Stimulated activated CD8-positive, alpha-beta memory T cell treated with anti-CD3 and anti-CD28 coated beads, Interleukin-12 subunit alpha, Interleukin-12 subunit beta, amount 100 ng/mL, for 4 hours (primary cell): ENCODE measurements around the gene IFT172.
A peak's percentile ranks its signal among the peaks of the same experiment; 100 is the strongest.
"Not testable (repeated sequence)": the region's sequence is repeated elsewhere in the genome, so short reads cannot be mapped to it uniquely, and the experiment has no call there.

Experiments used
- DNase-seq: peaks from one replicate; pipeline ENCODE4 v3.0.0-alpha.2; 2020; ENCODE audit warnings: low read depth

IFT172 gene

GRCh38 chr2:27493948-27494283 lies 4.4 kb upstream of the IFT172 start:
- DNase-seq: no peak

GRCh38 chr2:27492557-27492956 lies 3.0 kb upstream of the IFT172 start:
- no peak for DNase-seq

DNA sequence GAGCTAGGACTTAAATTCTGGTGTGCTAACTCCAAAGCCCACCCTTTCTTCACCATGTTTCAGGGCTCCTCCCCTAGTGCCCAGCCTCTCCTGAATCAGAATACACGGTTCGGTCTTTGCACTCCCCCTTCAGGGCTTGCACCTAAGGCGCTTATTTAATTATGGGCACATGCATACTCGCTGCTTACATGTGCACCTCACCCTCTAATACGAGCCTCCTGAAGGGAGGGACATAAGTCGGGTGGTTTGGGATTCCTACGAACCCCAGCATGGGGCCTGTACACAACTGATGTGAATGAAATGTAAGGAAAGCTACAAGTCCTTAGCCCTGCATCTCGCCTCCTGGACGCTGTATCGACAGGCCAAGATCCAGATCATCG lies 435 bp downstream of the IFT172 start:
- no peak for DNase-seq

GRCh38 chr2:27485496-27485895 lies 4.0 kb downstream of the IFT172 start:
- no peak for DNase-seq

DNA sequence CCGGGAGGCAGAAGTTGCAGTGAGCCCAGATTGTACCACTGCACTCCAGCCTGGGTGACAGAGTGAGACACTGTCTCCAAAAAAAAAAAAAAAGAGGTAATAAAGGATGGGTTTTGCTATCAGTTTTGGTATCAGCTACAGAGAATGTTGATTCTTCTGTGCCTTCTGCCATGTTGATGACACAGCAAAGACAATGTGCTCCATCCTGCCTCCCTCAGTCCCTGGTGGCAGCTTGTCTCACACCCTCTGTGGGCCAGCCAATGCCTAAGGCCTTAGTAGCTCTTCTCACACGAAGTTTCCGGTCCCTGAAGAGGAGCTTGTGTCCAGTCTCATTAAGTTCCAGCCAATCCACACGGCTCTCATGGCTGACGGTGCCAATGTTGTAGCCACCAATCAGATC lies 17.6 kb downstream of the IFT172 start:
- DNase-seq: no peak

GRCh38 chr2:27464443-27464842 lies 25.1 kb downstream of the IFT172 start:
- no peak for DNase-seq

GRCh38 chr2:27461118-27461517 lies 28.4 kb downstream of the IFT172 start:
- DNase-seq: no peak

DNA sequence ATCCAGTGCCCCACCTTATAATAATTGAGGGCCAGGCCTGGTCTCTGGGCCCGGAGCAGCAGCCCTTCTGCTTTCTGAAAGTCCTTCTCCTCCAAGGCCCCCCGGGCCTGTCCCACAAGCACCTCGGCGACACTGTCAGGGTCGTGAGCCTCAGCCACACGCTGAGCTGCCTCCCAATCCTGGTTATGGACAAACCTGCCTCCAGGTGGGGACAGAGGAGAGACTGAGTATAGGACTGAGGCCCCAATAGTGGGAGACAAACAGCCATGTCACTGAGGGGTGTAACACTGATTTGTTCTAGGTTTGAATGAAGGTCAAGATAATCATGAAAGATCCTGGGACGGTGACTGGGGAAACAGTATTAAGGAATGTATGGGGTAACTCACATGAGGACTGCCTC lies 35.6 kb downstream of the IFT172 start:
- no peak for DNase-seq

DNA sequence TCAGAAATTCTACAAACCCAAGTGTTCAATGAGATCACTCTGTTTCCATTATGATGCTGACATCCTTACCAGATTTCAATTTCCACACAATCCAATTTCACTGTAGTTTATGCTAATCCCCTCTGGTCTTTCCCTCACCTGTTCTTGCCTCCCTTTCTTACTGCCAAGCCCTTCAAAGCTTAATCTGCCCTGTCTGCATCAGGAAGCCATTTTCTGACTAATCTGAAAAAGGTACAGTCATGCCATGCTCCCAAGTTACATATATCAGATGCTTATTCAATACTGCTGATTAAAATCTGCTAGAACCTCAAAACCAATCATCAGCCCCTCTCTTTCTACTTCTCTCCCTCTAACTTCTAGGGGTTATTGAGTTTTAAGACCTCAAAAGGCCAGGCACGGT lies 38.4 kb downstream of the IFT172 start:
- no peak for DNase-seq

DNA sequence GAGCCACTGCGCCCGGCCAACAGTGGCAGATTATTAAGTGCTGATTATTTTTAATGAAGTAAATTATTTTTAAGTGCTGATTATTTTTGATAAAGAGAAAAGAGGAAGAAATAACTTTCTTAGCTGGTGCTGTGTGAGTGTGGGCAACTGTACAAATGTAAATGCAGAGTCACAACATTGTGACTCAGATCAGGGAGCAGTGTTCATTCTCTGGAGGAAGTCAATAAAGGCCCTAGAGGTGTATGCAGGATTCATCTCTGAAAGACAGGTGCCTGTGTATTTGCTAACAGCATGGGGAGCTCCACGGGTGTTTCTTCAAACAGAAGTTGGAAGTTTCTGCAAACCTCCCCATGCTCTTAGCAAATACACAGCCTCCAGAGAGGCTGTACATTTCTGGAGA lies 41.2 kb downstream of the IFT172 start:
- DNase-seq: no peak

DNA sequence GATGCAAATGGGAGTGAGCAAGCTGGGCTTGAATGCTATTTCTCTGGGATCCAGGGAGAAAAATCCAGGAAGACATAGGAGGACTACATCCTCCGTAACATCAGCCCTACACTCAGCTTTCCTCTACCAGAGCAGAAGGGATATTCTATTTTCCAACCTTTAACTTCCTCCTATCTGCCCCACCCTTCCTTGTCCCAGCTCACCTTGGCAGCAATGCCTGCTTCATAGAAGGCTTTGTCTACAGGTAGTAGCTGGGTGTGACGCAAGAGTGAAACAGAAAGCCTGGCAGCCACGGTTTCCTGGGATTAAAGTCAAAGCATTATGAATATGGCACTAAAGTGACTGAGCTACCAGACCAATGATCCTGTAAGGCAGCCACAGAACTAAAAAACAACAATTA lies 43.5 kb downstream of the IFT172 start:
- DNase-seq: no peak

DNA sequence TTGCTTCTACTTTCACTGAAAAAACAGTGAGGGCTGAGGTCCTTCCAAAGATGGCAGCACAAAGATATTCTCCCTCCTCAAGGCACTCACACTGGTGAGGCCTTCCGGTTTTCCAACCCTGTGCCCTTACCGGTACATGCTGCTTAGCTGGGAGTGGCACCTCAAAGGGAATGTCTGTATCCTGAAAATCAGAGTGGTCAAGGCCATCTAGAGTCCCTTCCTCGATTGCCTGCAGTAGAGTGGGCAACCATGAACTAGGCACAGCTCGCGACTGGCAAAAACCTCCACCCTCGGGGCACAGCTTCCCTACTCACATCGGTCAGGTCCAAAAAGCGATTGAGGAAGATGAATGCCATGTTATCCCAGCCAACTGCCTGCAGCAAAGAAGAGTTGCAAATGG lies 43.9 kb downstream of the IFT172 start:
- DNase-seq: no peak

- DNase-seq: no peak
Measured at GRCh38 chr2:27445155-27445554, 44.4 kb downstream of the IFT172 start.

GRCh38 chr2:27442920-27443282 lies 46.6 kb downstream of the IFT172 start:
- DNase-seq: no peak

- DNase-seq: peak; percentile 17
Measured at GRCh38 chr2:27441958-27442919, 47.3 kb downstream of the IFT172 start, which contains the start of gene KRTCAP3. KRTCAP3 (plus strand) TSS chr2:27442381; CDS start chr2:27442413, 32 bp downstream.

DNA sequence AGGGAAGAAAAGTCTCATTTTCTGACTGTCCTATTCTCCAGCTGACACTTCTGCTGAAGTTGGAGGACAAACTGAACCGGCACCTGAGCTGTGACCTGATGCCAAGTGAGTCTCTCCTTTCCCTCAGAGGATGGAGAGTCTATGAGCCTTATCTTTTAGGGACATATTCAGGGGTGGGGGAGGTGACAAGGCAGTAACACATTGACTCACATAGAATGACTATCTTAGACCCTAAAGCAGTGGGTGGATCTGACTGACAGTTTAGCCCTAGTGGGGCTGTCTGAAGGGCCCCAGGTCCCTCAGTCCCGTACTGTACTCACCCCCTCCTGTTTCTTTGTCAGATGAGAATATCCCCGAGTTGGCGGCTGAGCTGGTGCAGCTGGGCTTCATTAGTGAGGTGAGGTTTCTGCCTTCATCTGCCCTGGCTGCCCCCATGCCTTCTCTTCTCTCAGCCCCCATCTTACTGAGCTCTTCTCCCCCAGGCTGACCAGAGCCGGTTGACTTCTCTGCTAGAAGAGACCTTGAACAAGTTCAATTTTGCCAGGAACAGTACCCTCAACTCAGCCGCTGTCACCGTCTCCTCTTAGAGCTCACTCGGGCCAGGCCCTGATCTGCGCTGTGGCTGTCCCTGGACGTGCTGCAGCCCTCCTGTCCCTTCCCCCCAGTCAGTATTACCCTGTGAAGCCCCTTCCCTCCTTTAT lies 48.2 kb downstream of the IFT172 start:
- no peak for DNase-seq

DNA sequence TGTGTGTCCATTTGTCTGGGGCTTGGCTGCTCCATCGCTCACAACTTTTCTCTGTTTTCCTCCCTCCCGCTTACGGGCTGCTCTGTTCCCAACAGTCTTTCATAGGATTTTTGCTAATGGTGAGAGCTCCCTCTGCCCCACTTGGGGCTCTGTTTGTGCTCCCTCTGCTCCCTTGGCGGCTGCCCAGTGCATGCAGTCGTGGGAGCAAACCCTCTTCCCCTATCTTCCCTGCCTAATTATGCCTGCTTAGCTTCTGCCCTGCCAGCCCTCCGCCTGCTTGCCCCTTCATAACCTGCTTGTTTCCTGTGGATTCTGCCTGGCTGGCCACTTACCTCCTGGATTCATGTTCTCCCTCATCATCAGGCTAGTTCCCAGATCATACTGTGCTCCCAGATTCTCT lies 53.9 kb downstream of the IFT172 start:
- DNase-seq: no peak

DNA sequence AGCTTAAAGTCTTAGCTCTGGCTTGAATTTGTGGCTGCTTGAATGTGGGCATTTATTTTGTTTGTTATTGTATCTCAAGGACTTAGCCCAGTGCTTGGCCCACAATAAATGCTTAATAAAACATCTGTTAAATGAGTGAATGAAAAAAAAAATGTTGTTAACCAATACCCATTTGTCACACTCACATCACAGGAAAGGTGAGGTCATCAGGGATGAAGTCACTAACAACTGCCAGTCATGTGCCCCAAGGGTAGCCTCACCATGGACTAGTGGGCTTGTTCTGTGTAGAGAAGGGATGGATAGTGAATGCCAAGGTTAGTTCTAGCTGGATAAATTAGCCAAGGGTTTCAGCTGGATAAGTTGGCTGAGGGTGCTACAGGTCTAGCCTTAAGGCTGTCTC lies 58.1 kb downstream of the IFT172 start:
- no peak for DNase-seq

DNA sequence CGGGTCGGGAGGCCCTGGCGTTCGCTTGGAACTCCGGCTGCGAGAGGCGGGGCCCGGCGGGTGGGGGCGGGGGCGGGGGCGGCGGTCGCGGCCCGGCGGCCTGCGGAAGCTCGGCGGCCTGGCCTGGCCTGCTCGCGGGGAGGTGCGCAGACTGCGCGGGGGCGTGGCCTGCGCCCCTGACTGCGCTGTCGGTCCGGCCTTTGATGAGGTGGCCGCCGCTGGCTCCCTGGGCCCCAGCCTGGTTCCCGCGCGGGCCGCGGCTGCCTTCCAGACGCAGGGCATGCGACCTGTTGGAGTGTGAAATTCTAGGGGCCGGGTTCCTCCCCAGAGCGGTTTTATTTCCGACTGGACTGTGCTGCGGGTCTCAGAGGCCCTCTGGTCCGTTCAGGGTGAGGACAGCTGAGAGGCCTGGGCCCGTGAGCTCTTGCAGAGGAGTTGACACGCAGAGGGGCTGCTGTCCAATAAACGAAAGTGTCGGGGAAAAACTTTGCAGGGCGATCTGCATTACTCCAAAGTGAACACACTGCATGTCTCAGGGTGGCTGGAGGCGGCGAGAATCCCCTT lies 60.5 kb downstream of the IFT172 start:
- DNase-seq: peak; percentile 65

DNA sequence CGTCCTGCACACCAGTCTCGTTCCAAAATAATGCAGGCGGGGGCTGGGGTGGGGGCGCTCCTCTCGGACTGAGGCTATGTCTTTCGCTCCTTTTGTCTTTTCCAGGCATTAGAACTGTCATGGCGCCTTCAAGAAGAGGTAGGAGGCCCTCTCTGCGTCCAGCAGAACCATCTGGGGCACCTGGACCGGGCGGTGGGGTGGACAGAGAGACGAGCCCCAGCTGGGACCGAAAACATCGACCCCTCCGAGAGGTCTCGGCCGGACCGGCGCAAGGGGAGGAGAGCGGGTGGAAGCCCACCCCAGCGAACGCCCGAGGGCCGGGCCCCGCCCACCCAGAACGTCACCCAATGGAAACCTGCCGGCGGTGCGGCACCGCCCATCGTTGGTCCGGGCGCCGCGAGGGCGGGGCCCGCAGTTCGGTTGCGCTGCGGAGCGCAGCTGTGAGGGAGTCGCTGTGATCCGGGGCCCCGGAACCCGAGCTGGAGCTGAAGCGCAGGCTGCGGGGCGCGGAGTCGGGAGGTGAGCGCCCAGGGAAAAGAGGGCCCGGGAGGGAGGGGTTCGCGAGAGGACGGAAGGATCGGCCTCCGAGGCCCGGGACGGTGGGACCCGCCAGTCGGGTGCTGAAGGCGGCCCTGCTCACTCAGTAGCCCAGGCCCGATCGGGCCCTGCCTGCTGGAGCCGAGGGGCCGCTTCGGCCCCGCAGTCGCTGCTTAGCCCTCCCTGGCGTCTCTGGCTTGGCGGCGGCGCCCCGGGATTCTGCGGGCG lies 61.1 kb downstream of the IFT172 start, which contains the start of gene NRBP1:
NRBP1 (plus strand) TSS at position 419 of the 765 bp plus-strand sequence. CDS start 4,643 bp downstream, outside the sequence.
- peak; percentile 87 for DNase-seq

- DNase-seq: no peak
Measured at GRCh38 chr2:27427863-27428212, 61.7 kb downstream of the IFT172 start.

DNA sequence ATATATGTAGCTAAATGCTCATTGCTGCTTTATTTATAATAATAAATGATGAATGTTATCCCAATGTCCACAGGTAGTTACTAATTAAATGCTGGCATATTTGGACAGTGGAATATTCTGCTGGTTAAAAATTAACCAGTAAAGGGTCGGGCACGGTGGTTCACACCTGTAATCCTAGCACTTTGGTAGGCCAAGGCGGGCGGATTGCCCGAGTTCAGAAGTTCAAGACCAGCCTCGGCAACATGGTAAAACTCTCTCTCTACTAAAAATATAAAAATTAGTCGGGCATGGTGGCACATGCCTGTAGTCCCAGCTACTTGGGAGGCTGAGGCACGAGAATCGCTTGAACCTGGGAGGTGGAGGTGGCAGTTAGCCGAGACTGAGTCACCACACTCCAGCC lies 64.5 kb downstream of the IFT172 start:
- not testable (repeated sequence) for DNase-seq
